HepG2 (cell line): ENCODE data around the gene MAML1. TPM values are rescaled to one million over a fixed set of nuclear protein-coding genes. Genes with fewer than 3 reads are reported as not detected.

Experiments used
- CERS6 ChIP-seq: sonication (generic); formaldehyde crosslinking; IDR thresholded peaks from 2 replicates; pipeline ENCODE4 v1.5.0; 2020; ENCODE audit warnings: missing genetic modification reagents
- ELF1 ChIP-seq: sonication (generic); formaldehyde crosslinking; IDR thresholded peaks from 2 replicates; pipeline ENCODE4 v1.4.0; 2020; ENCODE audit warnings: missing genetic modification reagents
- HNF4A ChIP-seq: sonication (generic); formaldehyde crosslinking; IDR thresholded peaks from 2 replicates; pipeline ENCODE4 v1.4.0; 2020; ENCODE audit warnings: missing genetic modification reagents
- HNRNPL ChIP-seq: fragments of 200-400 bp; formaldehyde crosslinking; IDR thresholded peaks from 2 replicates; pipeline ENCODE4 v1.6.1; 2017; ENCODE audit warnings: mild to moderate bottlenecking, low read depth, low read length
- NCOA5 ChIP-seq: sonication (generic); formaldehyde crosslinking; IDR thresholded peaks from 2 replicates; pipeline ENCODE4 v1.4.0; 2020; ENCODE audit warnings: missing genetic modification reagents
- THAP9 ChIP-seq: sonication (generic); formaldehyde crosslinking; IDR thresholded peaks from 2 replicates; pipeline ENCODE4; 2020; ENCODE audit warnings: missing genetic modification reagents, mild to moderate bottlenecking, borderline replicate concordance
- YEATS4 ChIP-seq: sonication (generic); formaldehyde crosslinking; IDR thresholded peaks from 2 replicates; pipeline ENCODE4 v1.4.0; 2020; ENCODE audit warnings: missing genetic modification reagents, borderline replicate concordance
- ZNF460 ChIP-seq: sonication (generic); formaldehyde crosslinking; IDR thresholded peaks from 2 replicates; pipeline ENCODE4 v1.5.1; 2020; ENCODE audit warnings: missing genetic modification reagents, mild to moderate bottlenecking, borderline replicate concordance
- ZNF644 ChIP-seq: IDR thresholded peaks from 2 replicates; pipeline ENCODE4 v1.6.1; 2016; ENCODE audit warnings: low read depth
- polyA plus RNA-seq, 8 experiments: library from polyadenylated mRNA; depleted of rRNA in 3 of 8; stranded (reverse) in 7 of 8; unstranded in 1 of 8; fragments of >200 nt; fragmentation: Illumina TruSeq in 4 of 8; extraction: Trizol in 4 of 8; gene quantifications; 2 replicates each; pipeline versions ENCODE4 v1.2.1 to v1.2.3, GENCODE V29; 2011 to 2016; ENCODE audit warnings: low read depth in 4 of 8, missing spikeins in 1 of 8, mixed read lengths in 1 of 8; ENCODE audit not compliant: insufficient read depth in 1 of 8
- total RNA-seq, 5 experiments: library from RNA; depleted of rRNA; stranded (reverse); fragments of >200 nt; fragmentation: Illumina TruSeq; extraction: Trizol; gene quantifications; 2 replicates each; pipeline ENCODE4 v1.2.3, GENCODE V29; 2016; ENCODE audit warnings: low read depth in 1 of 5
- TF ChIP-seq, protein P1 (sequence below): sonication (generic); formaldehyde crosslinking; IDR thresholded peaks from 2 replicates; pipeline ENCODE4 v1.5.0; 2020; ENCODE audit warnings: missing genetic modification reagents
- TF ChIP-seq, protein P2 (sequence below): sonication (generic); formaldehyde crosslinking; IDR thresholded peaks from 2 replicates; pipeline ENCODE4 v1.4.0; 2020; ENCODE audit warnings: missing genetic modification reagents
- TF ChIP-seq, protein P3 (sequence below), 2 experiments: sonication (generic) in 1 of 2; formaldehyde crosslinking in 1 of 2; IDR thresholded peaks; 2 replicates each; pipeline versions ENCODE4 v1.4.0 to v1.6.1; 2016 to 2020; ENCODE audit warnings: borderline replicate concordance in 1 of 2, low read depth in 1 of 2, mild to moderate bottlenecking in 1 of 2, missing genetic modification reagents in 1 of 2
- TF ChIP-seq, protein P4 (sequence below): sonication (generic); formaldehyde crosslinking; IDR thresholded peaks from 2 replicates; pipeline ENCODE4 v1.5.1; 2020; ENCODE audit warnings: missing genetic modification reagents, mild to moderate bottlenecking, borderline replicate concordance

MAML1 gene
- total and polyA plus RNA-seq, 2 of the 13 experiments (the other 11 are each of a cell fraction or from before 2014, with no cell fraction given): 10.0 to 10.8 TPM

DNA sequence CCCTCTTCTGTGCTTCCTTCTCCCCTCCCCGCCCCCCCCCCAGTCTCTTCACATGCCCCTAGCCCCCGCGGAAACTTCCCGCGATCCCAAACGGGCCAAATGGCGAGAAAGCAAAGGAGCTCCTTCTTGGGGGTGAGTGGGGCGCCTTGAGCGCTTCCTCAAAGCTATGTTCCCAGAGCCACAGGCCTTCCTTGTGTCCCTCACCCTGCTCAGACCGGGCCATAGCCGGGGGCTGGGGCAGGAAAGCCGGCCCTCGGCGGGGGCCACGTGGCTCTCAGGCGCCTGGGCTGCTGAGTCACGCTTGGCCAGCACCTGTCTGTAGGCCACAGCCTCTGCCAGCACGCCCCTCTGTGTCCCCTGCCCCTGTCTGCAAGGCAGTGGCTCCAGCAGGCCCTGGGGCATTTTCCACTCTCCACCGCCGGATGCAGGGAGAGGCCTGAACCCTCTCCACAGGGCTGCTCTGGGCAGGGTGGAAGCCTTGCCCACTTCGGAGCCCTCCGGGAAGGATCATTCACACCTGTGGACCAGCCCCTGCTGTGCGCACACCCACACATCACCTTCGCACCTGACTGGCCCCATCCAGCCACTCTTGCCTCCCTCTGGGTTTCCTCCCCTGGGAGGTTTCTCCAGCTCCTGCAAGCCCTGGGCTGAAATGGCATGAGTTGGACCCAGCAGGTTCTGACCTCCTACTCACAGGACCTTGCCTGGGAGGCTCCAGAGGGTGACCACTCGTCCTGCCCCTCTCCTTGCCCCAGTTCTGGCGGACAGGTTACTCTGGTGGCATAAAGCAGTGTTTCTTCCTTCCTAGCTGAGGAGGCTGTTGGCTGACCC, 86.9 kb downstream of the MAML1 start (continued):
- TF ChIP-seq, protein P1, sequence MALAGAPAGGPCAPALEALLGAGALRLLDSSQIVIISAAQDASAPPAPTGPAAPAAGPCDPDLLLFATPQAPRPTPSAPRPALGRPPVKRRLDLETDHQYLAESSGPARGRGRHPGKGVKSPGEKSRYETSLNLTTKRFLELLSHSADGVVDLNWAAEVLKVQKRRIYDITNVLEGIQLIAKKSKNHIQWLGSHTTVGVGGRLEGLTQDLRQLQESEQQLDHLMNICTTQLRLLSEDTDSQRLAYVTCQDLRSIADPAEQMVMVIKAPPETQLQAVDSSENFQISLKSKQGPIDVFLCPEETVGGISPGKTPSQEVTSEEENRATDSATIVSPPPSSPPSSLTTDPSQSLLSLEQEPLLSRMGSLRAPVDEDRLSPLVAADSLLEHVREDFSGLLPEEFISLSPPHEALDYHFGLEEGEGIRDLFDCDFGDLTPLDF (CRISPR knock-in tag): no peak
- TF ChIP-seq THAP9 (CRISPR knock-in tag) (no peak), ZNF460 (CRISPR knock-in tag) (no peak), YEATS4 (peak; percentile 57; the same call in 1 of the 2 replicates), ZNF644 (CRISPR knock-in tag) (no peak), HNF4A (CRISPR knock-in tag) (0 out of 2 replicates have a peak, but pooled peaks have one; percentile 14), ELF1 (CRISPR knock-in tag) (no peak), NCOA5 (CRISPR knock-in tag) (peak; percentile 88; the same call in 1 of the 2 replicates), HNRNPL (peak; percentile 88), CERS6 (CRISPR knock-in tag) (peak; percentile 86; the same call in 1 of the 2 replicates)
- TF ChIP-seq, protein P2, sequence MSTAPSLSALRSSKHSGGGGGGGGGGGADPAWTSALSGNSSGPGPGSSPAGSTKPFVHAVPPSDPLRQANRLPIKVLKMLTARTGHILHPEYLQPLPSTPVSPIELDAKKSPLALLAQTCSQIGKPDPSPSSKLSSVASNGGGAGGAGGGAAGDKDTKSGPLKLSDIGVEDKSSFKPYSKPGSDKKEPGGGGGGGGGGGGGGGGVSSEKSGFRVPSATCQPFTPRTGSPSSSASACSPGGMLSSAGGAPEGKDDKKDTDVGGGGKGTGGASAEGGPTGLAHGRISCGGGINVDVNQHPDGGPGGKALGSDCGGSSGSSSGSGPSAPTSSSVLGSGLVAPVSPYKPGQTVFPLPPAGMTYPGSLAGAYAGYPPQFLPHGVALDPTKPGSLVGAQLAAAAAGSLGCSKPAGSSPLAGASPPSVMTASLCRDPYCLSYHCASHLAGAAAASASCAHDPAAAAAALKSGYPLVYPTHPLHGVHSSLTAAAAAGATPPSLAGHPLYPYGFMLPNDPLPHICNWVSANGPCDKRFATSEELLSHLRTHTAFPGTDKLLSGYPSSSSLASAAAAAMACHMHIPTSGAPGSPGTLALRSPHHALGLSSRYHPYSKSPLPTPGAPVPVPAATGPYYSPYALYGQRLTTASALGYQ: no peak
- TF ChIP-seq, protein P3, sequence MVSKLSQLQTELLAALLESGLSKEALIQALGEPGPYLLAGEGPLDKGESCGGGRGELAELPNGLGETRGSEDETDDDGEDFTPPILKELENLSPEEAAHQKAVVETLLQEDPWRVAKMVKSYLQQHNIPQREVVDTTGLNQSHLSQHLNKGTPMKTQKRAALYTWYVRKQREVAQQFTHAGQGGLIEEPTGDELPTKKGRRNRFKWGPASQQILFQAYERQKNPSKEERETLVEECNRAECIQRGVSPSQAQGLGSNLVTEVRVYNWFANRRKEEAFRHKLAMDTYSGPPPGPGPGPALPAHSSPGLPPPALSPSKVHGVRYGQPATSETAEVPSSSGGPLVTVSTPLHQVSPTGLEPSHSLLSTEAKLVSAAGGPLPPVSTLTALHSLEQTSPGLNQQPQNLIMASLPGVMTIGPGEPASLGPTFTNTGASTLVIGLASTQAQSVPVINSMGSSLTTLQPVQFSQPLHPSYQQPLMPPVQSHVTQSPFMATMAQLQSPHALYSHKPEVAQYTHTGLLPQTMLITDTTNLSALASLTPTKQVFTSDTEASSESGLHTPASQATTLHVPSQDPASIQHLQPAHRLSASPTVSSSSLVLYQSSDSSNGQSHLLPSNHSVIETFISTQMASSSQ (IDR thresholded peaks at IDR 0.05; ENCODE audit: low read depth): no peak
- TF ChIP-seq, protein P3 (CRISPR knock-in tag; IDR thresholded peaks at IDR 0.05; ENCODE audit: borderline replicate concordance): no peak
- TF ChIP-seq, protein P4, sequence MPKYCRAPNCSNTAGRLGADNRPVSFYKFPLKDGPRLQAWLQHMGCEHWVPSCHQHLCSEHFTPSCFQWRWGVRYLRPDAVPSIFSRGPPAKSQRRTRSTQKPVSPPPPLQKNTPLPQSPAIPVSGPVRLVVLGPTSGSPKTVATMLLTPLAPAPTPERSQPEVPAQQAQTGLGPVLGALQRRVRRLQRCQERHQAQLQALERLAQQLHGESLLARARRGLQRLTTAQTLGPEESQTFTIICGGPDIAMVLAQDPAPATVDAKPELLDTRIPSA (CRISPR knock-in tag): 0 out of 2 replicates have a peak, but pooled peaks have one; percentile 15
